NCI-H2196 treated with DMSO at 0.1 percent for 48 hours (cell line): ENCODE data around the gene BOC.
"Not testable (repeated sequence)": the region's sequence is repeated elsewhere in the genome, so short reads cannot be mapped to it uniquely, and the experiment has no call there.

Experiments used
- DNase-seq: peaks from one replicate; lab custom pipeline; 2025; ENCODE audit not compliant: unreplicated experiment; lab: John Stamatoyannopoulos, UW

BOC gene

GRCh38 chr3:113211330-113212149 lies at the start of gene BOC:
Gene BOC, plus strand, starts transcription at chr3:113211557. Its CDS starts 38,246 bp downstream, at chr3:113249803.
- DNase-seq, result no peak

GRCh38 chr3:113161661-113162060 lies 49.7 kb upstream of the BOC start:
- no peak for DNase-seq

- DNase-seq, result no peak
Observed at GRCh38 chr3:113163152-113163551, 48.2 kb upstream of the BOC start.

- DNase-seq, result no peak
Observed at GRCh38 chr3:113165841-113166240, 45.5 kb upstream of the BOC start.

GRCh38 chr3:113166357-113166718 lies 45.0 kb upstream of the BOC start:
- no peak for DNase-seq

- peak; percentile 78 for DNase-seq
Observed at GRCh38 chr3:113166719-113167492, 44.5 kb upstream of the BOC start.

- DNase-seq, result no peak
Observed at GRCh38 chr3:113167825-113168801, 43.2 kb upstream of the BOC start.

- DNase-seq, result no peak
Observed at GRCh38 chr3:113169891-113170452, 41.4 kb upstream of the BOC start.

- no peak for DNase-seq
Observed at GRCh38 chr3:113170771-113171170, 40.6 kb upstream of the BOC start.

- not testable (repeated sequence) for DNase-seq
Observed at GRCh38 chr3:113171675-113172300, 39.6 kb upstream of the BOC start.

- DNase-seq, result no peak
Observed at GRCh38 chr3:113173102-113173501, 38.3 kb upstream of the BOC start.

GRCh38 chr3:113174304-113174703 lies 37.1 kb upstream of the BOC start:
- no peak for DNase-seq

- no peak for DNase-seq
Observed at GRCh38 chr3:113174801-113175485, 36.4 kb upstream of the BOC start.

- no peak for DNase-seq
Observed at GRCh38 chr3:113177526-113177925, 33.8 kb upstream of the BOC start.

- DNase-seq, result no peak
Observed at GRCh38 chr3:113179235-113179824, 32.0 kb upstream of the BOC start.

GRCh38 chr3:113183748-113184661 lies 27.4 kb upstream of the BOC start:
- DNase-seq, result no peak

- no peak for DNase-seq
Observed at GRCh38 chr3:113185194-113185835, 26.0 kb upstream of the BOC start.

- no peak for DNase-seq
Observed at GRCh38 chr3:113186566-113186965, 24.8 kb upstream of the BOC start.
